GM12878 (cell line): ENCODE measurements around the gene KRTAP10-11. TPM values are rescaled to one million over a fixed set of nuclear protein-coding genes. Genes with fewer than 3 reads are reported as not detected.

ENCODE experiments used
- ATAC-seq: fragments of 200-7000 bp; cut with Tn5 transposase; 3 replicates; pipeline ENCODE4 v1.9.1; 2020; ENCODE audit warnings: mild to moderate bottlenecking, moderate library complexity
- BruUV-seq: library from RNA; stranded (reverse); fragments of 400-500 nt; replicated peaks from 2 replicates; lab custom pipeline; 2021; lab: Mats Ljungman, UMichigan
- CTCF ChIA-PET: fragments of 300-600 bp; sonication (Branson Sonifier 250); formaldehyde crosslinking; extraction: SDS; loops from one replicate; lab custom pipeline; 2021; ENCODE audit warnings: inconsistent platforms; lab: Yijun Ruan, JAX
- POLR2A ChIA-PET: fragments of 350-600 bp; formaldehyde crosslinking; extraction: SDS; loops from one replicate; lab custom pipeline; 2021; ENCODE audit warnings: inconsistent platforms; lab: Charles Lee
- RAD21 ChIA-PET: fragments of 300-600 bp; sonication (Branson Sonifier 250); formaldehyde crosslinking; loops from one replicate; lab custom pipeline; 2023; ENCODE audit warnings: antibody characterized with exemption; ENCODE audit not compliant: unreplicated experiment; lab: Charles Lee
- SMC1A ChIA-PET: fragments of 300-600 bp; sonication (Branson Sonifier 250); formaldehyde crosslinking; loops from one replicate; lab custom pipeline; 2023; ENCODE audit not compliant: unreplicated experiment, uncharacterized antibody; lab: Charles Lee
- DNase-seq: peaks from one replicate; pipeline ENCODE4 v3.0.0-alpha.2; 2011; ENCODE audit warnings: low read depth, low spot score
- FAIRE-seq: peaks from 3 replicates; lab custom pipeline; 2011; peaks lifted over from hg19 to GRCh38; lab: Jason Lieb, UNC
- H2AFZ ChIP-seq: 2 replicates; pipeline ENCODE4 v1.6.0; 2011; ENCODE audit warnings: low read depth, low read length, control low read depth; ENCODE audit not compliant: control insufficient read depth
- H3K27ac ChIP-seq: 2 replicates; pipeline ENCODE4 v1.5.1; 2011; ENCODE audit warnings: control low read depth; ENCODE audit not compliant: control insufficient read depth, insufficient read depth
- H3K27me3 ChIP-seq, 2 experiments: replicated peaks in 1 of 2; 2 replicates each; pipeline versions ENCODE4 v1.6.0 to v1.6.1; 2011; ENCODE audit warnings: low read length in 1 of 2; ENCODE audit not compliant: control insufficient read depth in 2 of 2, insufficient read depth in 2 of 2
- H3K36me3 ChIP-seq, 2 experiments: 2 replicates each; pipeline ENCODE4 v1.5.1; 2011; ENCODE audit warnings: low read length in 1 of 2; ENCODE audit not compliant: control insufficient read depth in 2 of 2, insufficient read depth in 2 of 2
- H3K4me1 ChIP-seq: 2 replicates; pipeline ENCODE4 v1.6.1; 2011; ENCODE audit warnings: mild to moderate bottlenecking, low read length, moderate library complexity, mixed read lengths; ENCODE audit not compliant: control insufficient read depth, insufficient read depth
- H3K4me2 ChIP-seq: 2 replicates; pipeline ENCODE4 v1.6.0; 2011; ENCODE audit warnings: control low read depth; ENCODE audit not compliant: control insufficient read depth, insufficient read depth
- H3K4me3 ChIP-seq: fragments of 200-600 bp; sonication (generic); 2 replicates; pipeline ENCODE4 v1.5.1; 2016
- H3K79me2 ChIP-seq: 2 replicates; pipeline ENCODE4 v1.6.0; 2011; ENCODE audit warnings: low read length; ENCODE audit not compliant: control insufficient read depth, insufficient read depth
- H3K9ac ChIP-seq: 2 replicates; pipeline ENCODE4 v1.8.0; 2011; ENCODE audit warnings: low read length, control low read depth, mixed read lengths; ENCODE audit not compliant: control insufficient read depth, insufficient read depth
- H3K9me3 ChIP-seq: replicated peaks from 3 replicates; pipeline ENCODE4 v1.5.1; 2011; ENCODE audit warnings: mild to moderate bottlenecking, low read length; ENCODE audit not compliant: control insufficient read depth, insufficient read depth
- H4K20me1 ChIP-seq: 2 replicates; pipeline ENCODE4 v1.6.0; 2011; ENCODE audit not compliant: control insufficient read depth, insufficient read depth
- ATF7 ChIP-seq: fragments of 450-650 bp; IDR thresholded peaks from 2 replicates; pipeline ENCODE4 v1.6.1; 2016; ENCODE audit warnings: low read depth, mild to moderate bottlenecking
- BACH1 ChIP-seq: fragments of 450-650 bp; IDR thresholded peaks from 2 replicates; pipeline ENCODE4 v1.6.1; 2017; ENCODE audit warnings: mild to moderate bottlenecking, borderline replicate concordance
- ELK1 ChIP-seq: IDR thresholded peaks from 2 replicates; pipeline ENCODE4 v1.6.1; 2012; ENCODE audit warnings: low read depth, low read length, improper control_type of control experiment
- GATAD2B ChIP-seq: fragments of 450-650 bp; conservative IDR thresholded peaks from 2 replicates; pipeline ENCODE4 v1.6.1; 2017; ENCODE audit warnings: low read depth, mild to moderate bottlenecking, moderate library complexity
- IKZF2 ChIP-seq, 2 experiments: fragments of 450-650 bp; IDR thresholded peaks; 2 replicates each; pipeline ENCODE4 v1.6.1; 2017; ENCODE audit warnings: mild to moderate bottlenecking in 2 of 2, moderate library complexity in 2 of 2
- KAT2A ChIP-seq: conservative IDR thresholded peaks from 2 replicates; pipeline ENCODE4 v1.6.1; 2011; ENCODE audit warnings: low read depth, low read length; ENCODE audit not compliant: control insufficient read depth
- MYB ChIP-seq: fragments of 150-350 bp; IDR thresholded peaks from 2 replicates; pipeline ENCODE4 v1.6.1; 2014; ENCODE audit warnings: mild to moderate bottlenecking, low read depth, low read length, borderline replicate concordance
- MYC ChIP-seq: IDR thresholded peaks from 2 replicates; pipeline ENCODE4 v1.6.1; 2011; ENCODE audit warnings: mild to moderate bottlenecking, low read length, moderate library complexity, inconsistent platforms; ENCODE audit not compliant: insufficient read depth, insufficient replicate concordance, insufficient read length, severe bottlenecking
- NFXL1 ChIP-seq: fragments of 450-650 bp; IDR thresholded peaks from 2 replicates; pipeline ENCODE4 v1.6.1; 2017; ENCODE audit warnings: antibody characterized with exemption, mild to moderate bottlenecking, borderline replicate concordance
- PAX8 ChIP-seq: fragments of 450-650 bp; IDR thresholded peaks from 2 replicates; pipeline ENCODE4 v1.6.1; 2017; ENCODE audit warnings: mild to moderate bottlenecking, moderate library complexity
- RUNX3 ChIP-seq: IDR thresholded peaks from 2 replicates; pipeline ENCODE4 v1.6.1; 2012; ENCODE audit warnings: low read length, inconsistent platforms
- SMC3 ChIP-seq: IDR thresholded peaks from 2 replicates; pipeline ENCODE4 v1.6.1; 2011; ENCODE audit warnings: low read length, improper control_type of control experiment, borderline replicate concordance
- SUZ12 ChIP-seq: fragments of 200-600 bp; sonication (generic); IDR thresholded peaks from one replicate; pipeline ENCODE4 v1.6.1; 2018; ENCODE audit warnings: antibody characterized with exemption, mild to moderate bottlenecking; ENCODE audit not compliant: unreplicated experiment
- TBL1XR1 ChIP-seq: IDR thresholded peaks from 2 replicates; pipeline ENCODE4 v1.6.1; 2012; ENCODE audit warnings: low read depth, low read length, improper control_type of control experiment
- WRNIP1 ChIP-seq: IDR thresholded peaks from 2 replicates; pipeline ENCODE4 v1.6.1; 2011; ENCODE audit warnings: low read depth, low read length, improper control_type of control experiment, borderline replicate concordance
- ZNF217 ChIP-seq: fragments of 450-650 bp; IDR thresholded peaks from 2 replicates; pipeline ENCODE4 v1.6.1; 2017; ENCODE audit warnings: antibody characterized with exemption, mild to moderate bottlenecking
- WGBS: methylation state at CpG from one replicate; pipeline ENCODE4 v1.1.6; 2016; ENCODE audit warnings: low lambda C conversion rate; ENCODE audit not compliant: insufficient replicate concordance, insufficient coverage; ENCODE audit errors: missing lambda C conversion rate; 5-methylcytosine and 5-hydroxymethylcytosine counted together
- in situ Hi-C: fragments of 300-500 bp; cut with MboI; formaldehyde crosslinking; loops from 9 replicates; pipeline ENCODE4 v1.14.3; 2018; ENCODE audit warnings: mixed read lengths
- intact Hi-C: fragments of 100-400 bp; cut with micrococcal nuclease; formaldehyde crosslinking; loops from one replicate; pipeline ENCODE4 v1.14.2; 2022; ENCODE audit not compliant: unreplicated experiment
- polyA plus RNA-seq, 11 experiments: library from polyadenylated mRNA; depleted of rRNA in 4 of 11; unstranded in 6 of 11; stranded (reverse) in 5 of 11; fragments of >200 nt; fragmentation: Nextera tagmentation in 4 of 11; fragmentation: Illumina TruSeq in 1 of 11; extraction: Ambion mirVana in 4 of 11; extraction: Trizol in 1 of 11; gene quantifications; 1 replicate in 1 of 11; 2 replicates in 10 of 11; pipeline versions ENCODE4 v1.2.1 to v1.2.3, GENCODE V29; 2011 to 2016; ENCODE audit warnings: inconsistent platforms in 2 of 11, missing spikeins in 2 of 11, low read depth in 1 of 11
- total RNA-seq, 4 experiments: library from RNA; depleted of rRNA in 3 of 4; stranded (reverse); fragments of >200 nt in 3 of 4; fragmentation: Illumina TruSeq in 1 of 4; extraction: Trizol in 1 of 4; gene quantifications; 2 replicates each; pipeline versions ENCODE4 v1.2.1 to v1.2.3, GENCODE V29; 2013 to 2021

KRTAP10-11 gene
- total and polyA plus RNA-seq, 10 of the 15 experiments (the other 5 are each of a cell fraction or from before 2014, with no cell fraction given): not detected

DNA sequence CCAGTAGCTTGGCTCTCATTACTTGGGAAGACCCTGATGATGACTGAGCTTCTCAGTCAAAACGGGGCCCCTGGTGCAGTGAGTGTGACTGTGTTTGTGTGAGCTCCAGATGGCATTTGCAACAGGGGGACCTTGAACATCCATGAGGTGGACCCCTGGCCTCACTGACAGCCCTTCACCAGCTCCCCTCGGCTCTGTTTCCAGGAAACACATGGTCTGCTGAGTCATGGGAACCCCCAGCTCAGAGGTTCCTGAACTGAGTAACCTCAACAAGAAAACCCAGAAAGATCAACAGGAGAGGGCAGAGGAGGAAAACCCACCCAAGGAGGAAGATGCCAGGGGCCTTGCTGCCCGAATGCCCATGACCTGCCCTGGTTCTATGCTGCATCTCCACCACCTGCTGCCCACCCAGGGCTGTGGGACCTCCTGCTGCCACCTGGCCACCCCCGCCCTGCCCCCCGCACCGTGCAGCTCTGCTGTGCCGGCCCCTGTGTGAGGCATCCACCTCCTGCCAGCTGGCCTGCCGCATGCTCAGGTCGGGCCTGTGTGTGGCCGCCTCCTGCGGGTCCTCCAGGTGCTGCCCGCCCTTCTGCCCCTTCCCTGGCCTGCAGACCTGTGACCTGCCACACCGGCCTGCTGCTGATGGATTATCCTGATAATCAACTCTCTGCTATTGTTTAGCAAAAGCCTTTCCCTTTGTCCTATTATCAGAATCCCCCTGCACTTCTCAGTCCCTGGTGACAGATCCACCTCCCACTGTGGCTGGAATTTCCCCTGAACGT lies 40.0 kb downstream of the KRTAP10-11 start:
- TF ChIP-seq PAX8 (no peak), RUNX3 (peak; percentile 17; the same call in 1 of the 2 replicates)
- in situ Hi-C loops: no loop called here
- H2AFZ ChIP-seq: no peak overlapping the region
- H3K4me3 ChIP-seq: no peak overlapping the region
- DNase-seq (no peak), FAIRE-seq (no peak), ATAC-seq (no peak)
- no peak overlapping the region for H3K9ac ChIP-seq
- H4K20me1 ChIP-seq: no peaks in the 10 kb centered on the region
- no peaks in the 10 kb centered on the region for H3K36me3 ChIP-seq
- ChIA-PET SMC1A (no interaction called here), POLR2A (no interaction called here), CTCF (no interaction called here), RAD21 (interaction anchor here (0.6 to 0.9 kb wide), 2 partner anchors 31 to 241 kb away, joined by 3 to 4 read pairs; no protein-coding TSS in a partner anchor)
- BruUV-seq: no TSS peak
- H3K79me2 ChIP-seq: no peaks in the 10 kb centered on the region
- peaks cover 0 to 1% of the 10 kb centered on the region in 2 experiments; a peak in 2 of 4 replicates for H3K27me3 ChIP-seq
- H3K4me2 ChIP-seq: no peak overlapping the region
- WGBS: 21% methylated on average over 11 of the region's 14 CpGs
- H3K9me3 ChIP-seq: no peaks in the 10 kb centered on the region
- intact Hi-C loops: no loop called here
- H3K27ac ChIP-seq: no peak overlapping the region
- no peaks in the 10 kb centered on the region; the same call in 1 of the 2 replicates for H3K4me1 ChIP-seq

GRCh38 chr21:44686843-44687561 lies 40.8 kb downstream of the KRTAP10-11 start:
- H2AFZ ChIP-seq: no peak overlapping the region
- no TSS peak for BruUV-seq
- DNase-seq (no peak), FAIRE-seq (no peak), ATAC-seq (no peak)
- ChIA-PET SMC1A (no interaction called here), CTCF (no interaction called here), POLR2A (no interaction called here), RAD21 (interaction anchor here (0.6 kb wide), 1 partner anchor 240 kb away, joined by 4 read pairs; no protein-coding TSS in a partner anchor)
- H3K27ac ChIP-seq: no peak overlapping the region
- no peak overlapping the region for H3K4me3 ChIP-seq
- no peak overlapping the region for H3K4me2 ChIP-seq
- H3K9ac ChIP-seq: no peak overlapping the region
- no peaks in the 10 kb centered on the region for H3K9me3 ChIP-seq
- in situ Hi-C loops (no loop called here), intact Hi-C loops (no loop called here)
- peaks cover 0 to 1% of the 10 kb centered on the region in 2 experiments; a peak in 2 of 4 replicates for H3K27me3 ChIP-seq
- no peaks in the 10 kb centered on the region for H4K20me1 ChIP-seq
- H3K79me2 ChIP-seq: no peaks in the 10 kb centered on the region
- H3K36me3 ChIP-seq: no peaks in the 10 kb centered on the region
- 41% methylated on average over 25 of the region's 25 CpGs for WGBS
- no peaks in the 10 kb centered on the region; the same call in 1 of the 2 replicates for H3K4me1 ChIP-seq
- no peak for TF ChIP-seq SUZ12
- TF ChIP-seq NFXL1: no peak
- TF ChIP-seq MYB: no peak
- TF ChIP-seq IKZF2 (IDR thresholded peaks at IDR 0.05): no peak
- no peak for TF ChIP-seq SMC3
- TF ChIP-seq BACH1: no peak
- no peak for TF ChIP-seq GATAD2B
- no peak for TF ChIP-seq KAT2A
- no peak for TF ChIP-seq ZNF217
- no peak for TF ChIP-seq TBL1XR1
- no peak for TF ChIP-seq ATF7
- no peak for TF ChIP-seq ELK1
- TF ChIP-seq MYC: no peak
- no peak for TF ChIP-seq WRNIP1
